ENCODE measurements around the gene CRKL.

The CRKL gene

DNA sequence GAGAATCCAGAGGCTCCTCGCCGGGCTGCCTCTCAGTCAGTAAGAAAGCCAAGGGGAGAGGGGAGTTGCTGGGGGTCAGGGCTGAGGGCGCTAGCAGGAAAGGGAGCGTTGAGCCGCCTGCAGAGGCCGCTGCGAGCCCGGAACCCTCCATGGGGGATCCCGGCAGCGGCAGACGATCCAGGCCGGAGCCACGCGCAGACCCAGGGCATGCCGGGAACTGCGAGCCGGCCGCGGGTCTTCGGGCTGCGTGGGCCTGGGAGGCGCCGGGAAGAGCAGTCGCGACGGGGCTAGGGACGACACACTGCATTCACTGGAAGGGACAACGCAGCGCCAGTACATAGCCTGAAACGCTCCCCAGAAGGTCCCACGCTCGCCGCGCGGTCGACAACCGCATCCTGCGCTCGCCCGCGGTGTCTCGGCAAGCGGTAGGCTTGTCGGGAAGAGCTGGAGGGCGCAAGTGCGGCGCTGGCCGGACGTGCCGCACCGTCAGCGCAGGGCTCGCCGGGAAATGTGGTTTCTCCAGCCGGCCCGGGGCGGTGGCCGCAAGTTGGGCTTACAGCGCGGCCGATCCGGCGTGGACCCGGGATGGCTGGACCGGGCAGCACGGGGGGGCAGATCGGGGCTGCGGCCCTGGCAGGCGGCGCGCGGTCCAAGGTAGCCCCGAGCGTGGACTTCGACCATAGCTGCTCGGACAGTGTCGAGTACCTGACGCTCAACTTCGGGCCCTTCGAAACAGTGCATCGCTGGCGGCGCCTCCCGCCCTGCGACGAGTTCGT lies 64.8 kb downstream of the CRKL start, which contains the start of gene LZTR1:
Gene LZTR1 (plus strand): TSS at position 511 of the 776 bp plus-strand sequence. CDS start 75 bp downstream, at position 586.
- DNase-seq (ENCODE audit: low read depth in 3 of 3), result peak; percentile 38 to 63 (median 47)

DNA sequence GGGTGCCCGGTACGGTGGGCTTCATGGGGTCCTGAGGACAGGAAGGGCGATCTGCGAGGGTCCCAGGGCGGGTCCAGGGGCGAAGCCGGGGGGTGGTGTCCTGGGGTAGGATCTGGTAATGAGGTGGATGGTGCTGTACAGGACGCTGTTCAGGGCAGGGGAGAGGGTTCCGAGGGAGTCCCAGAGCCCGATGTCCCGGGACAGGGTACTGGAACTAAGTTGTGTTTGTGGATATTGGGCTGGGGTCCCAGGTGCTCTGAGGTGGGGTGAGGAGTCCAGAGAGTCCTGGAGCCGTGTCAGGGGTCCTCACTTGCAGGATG lies 65.3 kb downstream of the CRKL start:
- no peak for DNase-seq (ENCODE audit: low read depth in 3 of 3)

DNA sequence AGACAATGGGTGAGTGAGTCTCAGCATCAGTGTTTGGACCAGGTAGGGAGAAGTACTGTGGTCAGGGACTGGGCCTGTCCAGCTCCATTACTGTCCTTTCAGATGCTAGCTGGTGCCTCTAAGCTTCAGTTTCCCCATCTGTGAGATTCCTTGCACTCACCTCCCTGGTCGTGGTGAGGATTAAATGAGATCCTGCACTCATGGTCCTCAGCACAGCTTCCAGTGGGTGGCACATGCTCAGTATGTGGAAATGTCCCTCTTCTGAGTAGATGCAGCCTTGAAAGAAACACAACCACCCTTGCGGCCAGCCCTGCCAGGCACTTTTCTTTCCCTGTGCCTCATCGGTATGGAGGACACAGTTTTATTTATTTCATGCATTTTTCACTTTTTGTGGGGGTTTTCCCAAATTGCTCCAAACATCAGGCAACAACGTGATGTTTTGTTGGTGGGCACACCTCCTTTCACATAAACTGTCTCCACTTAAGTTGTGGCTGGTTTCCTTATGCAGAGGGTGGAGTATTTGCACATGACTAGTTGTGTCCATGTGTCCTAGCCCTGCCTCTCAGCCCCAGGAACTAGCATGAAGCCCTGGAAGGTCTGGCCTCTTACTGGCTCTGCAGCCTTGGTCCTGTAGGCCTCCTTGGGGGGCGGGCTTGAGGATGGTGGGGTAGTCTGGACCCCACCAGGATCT lies 66.0 kb downstream of the CRKL start:
- no peak for DNase-seq (ENCODE audit: low read depth in 3 of 3)

DNA sequence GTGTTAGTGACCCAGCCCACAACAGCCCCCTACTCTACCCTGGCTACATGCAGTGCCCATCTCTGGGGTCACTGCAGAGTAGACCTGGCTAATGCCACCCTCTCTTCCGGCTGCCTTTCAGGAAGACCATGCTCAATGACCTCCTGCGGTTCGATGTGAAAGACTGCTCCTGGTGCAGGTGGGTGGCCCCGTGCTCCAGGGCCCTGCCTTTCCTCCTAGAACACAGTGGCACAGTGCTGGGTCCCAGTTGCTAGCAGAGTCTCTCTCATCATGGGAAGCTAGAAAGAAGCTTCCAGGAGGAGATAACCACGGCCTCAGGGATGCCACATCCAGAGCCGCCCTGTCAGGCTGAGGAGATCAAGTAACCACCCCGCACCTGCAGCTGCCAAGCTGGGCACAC lies 68.5 kb downstream of the CRKL start:
- no peak for DNase-seq (ENCODE audit: low read depth in 3 of 3)

GRCh38 chr22:20986365-20986764 lies 69.2 kb downstream of the CRKL start:
- DNase-seq (ENCODE audit: low read depth in 3 of 3), result no peak

DNA sequence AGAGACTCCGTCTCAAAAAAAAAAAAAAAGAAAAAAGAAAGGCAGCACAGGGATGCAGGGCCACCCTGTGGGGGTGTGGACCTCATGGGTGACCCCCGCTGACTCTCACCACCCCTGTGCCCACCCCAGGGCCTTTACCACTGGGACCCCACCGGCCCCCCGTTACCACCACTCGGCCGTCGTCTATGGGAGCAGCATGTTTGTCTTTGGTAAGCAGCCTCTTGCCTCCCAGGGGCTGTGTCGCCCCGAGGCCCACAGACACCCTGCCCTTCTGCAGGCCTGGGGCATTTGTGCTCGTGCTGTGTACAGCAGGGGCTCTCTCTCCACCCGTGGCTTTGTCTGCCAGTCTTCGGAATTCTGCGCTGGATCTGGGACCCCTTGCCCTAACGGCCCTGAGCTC lies 70.2 kb downstream of the CRKL start:
- DNase-seq (ENCODE audit: low read depth in 3 of 3), result no peak

DNA sequence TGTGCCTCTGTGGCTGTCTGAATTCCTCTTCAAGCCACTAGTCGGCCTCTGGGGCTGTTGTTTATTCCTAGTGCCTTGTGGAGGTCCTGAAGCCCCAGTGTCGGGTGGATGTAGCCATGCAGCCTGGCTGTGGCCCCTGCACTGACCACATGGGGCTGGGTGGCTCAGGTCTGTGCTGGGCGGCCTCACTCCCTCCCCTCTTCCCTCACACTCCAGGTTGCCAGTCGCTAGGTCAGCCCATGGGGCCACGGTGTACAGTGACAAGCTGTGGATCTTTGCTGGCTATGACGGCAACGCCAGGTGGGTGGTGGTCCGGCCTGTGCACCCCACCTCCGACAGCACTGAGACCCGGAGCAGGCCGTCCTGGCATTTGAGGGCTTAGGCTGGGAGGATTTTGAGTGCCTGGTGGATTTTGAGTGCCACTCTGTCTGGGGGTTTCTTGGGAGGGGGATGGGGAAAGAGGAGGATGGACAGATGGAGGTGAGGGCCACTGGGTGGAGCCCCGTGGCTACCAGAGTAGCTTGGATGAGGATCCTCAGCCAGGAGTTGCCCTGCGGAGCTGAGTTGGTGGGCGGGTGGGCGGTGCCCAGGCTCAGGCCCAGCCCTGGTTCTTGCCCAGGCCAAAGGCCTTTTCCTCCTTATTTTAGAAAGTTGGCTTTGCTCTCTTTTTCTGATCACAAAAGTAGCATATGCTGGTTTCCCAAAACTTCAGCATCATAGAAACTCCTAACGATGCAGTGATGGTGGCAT lies 71.5 kb downstream of the CRKL start:
- no peak for DNase-seq (ENCODE audit: low read depth in 3 of 3)

- DNase-seq (ENCODE audit: low read depth in 3 of 3), result no peak
Measured at GRCh38 chr22:20989323-20990138, 72.3 kb downstream of the CRKL start.

- no peak for DNase-seq (ENCODE audit: low read depth in 3 of 3)
Measured at GRCh38 chr22:20990184-20991180, 73.3 kb downstream of the CRKL start.

- no peak for DNase-seq (ENCODE audit: low read depth in 3 of 3)
Measured at GRCh38 chr22:20991252-20992055, 74.2 kb downstream of the CRKL start.

DNA sequence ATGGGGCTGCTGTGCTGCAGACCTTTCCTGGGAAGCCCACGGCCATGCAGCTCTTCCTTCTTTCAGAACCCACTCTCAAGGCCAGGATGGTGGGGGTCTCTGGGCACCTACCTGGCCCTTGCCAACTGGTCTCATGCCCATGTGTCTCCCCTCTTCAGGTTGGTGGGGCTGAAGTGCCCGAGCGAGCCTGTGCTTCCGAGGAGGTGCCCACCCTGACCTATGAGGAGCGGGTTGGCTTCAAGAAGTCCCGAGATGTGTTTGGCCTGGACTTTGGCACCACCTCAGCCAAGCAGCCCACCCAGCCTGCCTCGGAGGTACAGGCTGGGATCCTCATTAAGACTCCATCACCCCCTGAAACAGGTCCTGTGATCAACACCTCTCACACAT lies 74.8 kb downstream of the CRKL start:
- DNase-seq (ENCODE audit: low read depth in 3 of 3), result no peak

DNA sequence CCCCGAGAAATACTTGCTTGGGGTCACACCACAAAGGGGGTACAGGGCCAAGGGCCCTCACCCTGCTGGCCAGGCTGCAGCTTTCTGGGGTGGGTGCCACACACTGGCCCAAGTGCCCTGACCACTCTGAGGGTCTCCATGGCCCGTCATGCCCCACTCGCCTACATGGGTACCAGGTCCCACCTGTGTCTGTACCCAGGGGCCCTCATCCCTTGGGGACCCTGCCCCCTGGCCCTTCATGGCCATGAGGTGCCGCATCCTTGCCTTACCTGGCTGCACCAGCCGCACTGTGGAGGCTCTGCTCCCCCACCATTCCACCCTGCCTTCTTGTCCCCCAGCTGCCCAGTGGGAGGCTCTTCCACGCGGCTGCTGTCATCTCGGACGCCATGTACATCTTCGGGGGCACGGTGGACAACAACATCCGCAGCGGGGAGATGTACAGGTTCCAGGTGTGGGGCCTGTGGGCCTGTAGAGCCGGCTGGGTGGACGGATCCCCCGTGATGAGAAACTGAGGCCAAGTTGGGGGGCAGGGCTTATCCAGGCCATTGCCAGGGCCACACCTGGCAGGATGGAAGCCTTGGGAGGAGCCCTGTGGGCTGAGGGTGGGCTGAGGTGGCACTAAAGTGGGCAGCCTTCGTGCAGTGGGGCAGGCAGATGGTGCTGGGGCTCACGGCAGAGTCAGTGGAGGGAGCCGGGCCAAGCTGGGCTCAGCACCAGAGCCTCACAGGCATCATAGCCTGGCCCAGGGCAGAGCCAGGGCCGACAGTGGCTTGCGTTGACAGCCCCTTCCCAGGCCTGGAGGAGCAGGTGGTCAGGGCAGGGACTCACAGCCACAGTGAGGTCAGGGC lies 75.5 kb downstream of the CRKL start:
- no peak for DNase-seq (ENCODE audit: low read depth in 3 of 3)

- no peak for DNase-seq (ENCODE audit: low read depth in 3 of 3)
Measured at GRCh38 chr22:20993304-20994127, 76.3 kb downstream of the CRKL start.

DNA sequence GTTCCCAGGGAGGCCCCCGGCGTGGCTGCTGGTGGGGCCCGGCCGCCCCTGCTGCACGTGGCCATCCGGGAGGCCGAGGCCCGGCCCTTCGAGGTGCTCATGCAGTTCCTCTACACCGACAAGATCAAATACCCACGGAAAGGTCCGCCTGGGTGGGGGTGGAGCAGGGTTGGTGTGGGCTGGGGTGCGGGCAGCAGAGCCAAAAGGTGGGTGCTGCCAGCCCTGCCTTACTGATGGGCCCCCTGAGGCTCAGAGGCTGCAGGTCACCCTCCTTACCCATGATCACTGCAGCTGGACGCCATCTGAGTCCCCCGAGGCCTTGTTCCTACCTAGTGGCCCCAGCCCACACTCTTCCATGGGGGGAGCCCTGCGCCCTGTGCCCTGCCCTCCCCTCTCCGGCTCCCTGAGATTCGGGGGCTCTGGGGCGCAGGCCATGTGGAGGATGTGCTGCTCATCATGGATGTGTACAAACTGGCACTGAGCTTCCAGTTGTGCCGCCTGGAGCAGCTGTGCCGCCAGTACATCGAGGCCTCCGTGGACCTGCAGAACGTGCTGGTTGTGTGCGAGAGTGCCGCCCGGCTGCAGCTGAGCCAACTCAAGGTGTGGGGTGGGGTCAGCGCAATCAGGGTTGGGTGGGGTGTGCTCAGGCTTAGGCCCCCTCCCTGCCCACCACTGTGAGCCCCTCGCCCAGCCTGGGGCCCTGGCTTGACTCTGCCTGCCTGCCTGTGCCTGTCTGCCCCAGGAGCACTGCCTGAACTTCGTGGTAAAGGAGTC lies 77.1 kb downstream of the CRKL start:
- DNase-seq (ENCODE audit: low read depth in 3 of 3), result no peak

DNA sequence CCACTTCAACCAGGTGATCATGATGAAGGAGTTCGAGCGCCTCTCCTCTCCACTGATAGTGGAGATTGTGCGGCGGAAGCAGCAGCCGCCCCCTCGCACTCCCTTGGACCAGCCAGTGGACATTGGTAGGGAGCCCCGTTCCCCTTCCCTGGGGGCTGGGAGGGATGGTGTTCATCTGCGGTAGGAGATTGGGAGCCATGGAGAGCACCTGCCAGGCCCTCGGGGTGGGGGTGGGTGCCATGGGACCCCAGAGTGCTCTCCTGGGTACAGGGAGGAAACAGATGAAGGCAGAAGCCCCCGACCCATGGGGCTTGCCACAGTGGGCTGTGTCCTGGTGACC lies 77.7 kb downstream of the CRKL start:
- DNase-seq (ENCODE audit: low read depth in 3 of 3), result no peak

DNA sequence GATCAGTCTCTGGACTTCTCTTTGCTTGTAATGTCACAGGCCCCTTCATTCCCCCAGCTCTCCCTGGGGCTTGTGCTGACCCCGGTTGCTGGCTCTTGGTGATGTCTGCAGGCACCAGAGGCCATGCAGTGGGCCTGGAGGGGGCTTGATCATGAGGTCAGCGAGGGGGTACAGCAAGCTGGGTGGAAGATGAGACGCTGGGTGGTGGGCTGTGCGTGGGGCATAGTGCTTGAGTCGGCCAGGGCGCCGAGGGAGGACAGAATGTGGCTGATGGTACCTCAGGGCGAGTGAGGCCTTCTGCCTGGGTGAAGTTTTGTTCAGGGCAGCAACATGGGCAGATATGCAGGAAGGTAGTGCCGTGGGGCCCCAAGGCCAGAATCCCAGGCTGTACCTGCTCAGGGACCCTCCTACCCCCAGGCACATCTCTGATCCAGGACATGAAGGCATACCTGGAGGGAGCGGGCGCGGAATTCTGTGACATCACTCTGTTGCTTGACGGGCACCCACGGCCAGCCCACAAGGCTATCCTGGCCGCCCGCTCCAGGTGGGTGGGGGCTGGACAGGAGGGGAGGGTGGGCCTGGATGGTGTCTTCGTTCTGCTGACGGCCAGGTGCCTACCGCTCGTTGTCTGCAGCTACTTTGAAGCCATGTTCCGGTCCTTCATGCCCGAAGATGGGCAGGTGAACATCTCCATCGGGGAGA lies 78.3 kb downstream of the CRKL start:
- DNase-seq (ENCODE audit: low read depth in 3 of 3), result no peak

- DNase-seq (ENCODE audit: low read depth in 3 of 3), result no peak
Measured at GRCh38 chr22:20996031-20996410, 78.8 kb downstream of the CRKL start.
